ENCODE measurements around the gene PRC1. TPM values are rescaled to one million over a fixed set of nuclear protein-coding genes. Genes with fewer than 3 reads are reported as not detected.
"Not testable (repeated sequence)": the region's sequence is repeated elsewhere in the genome, so short reads cannot be mapped to it uniquely, and the experiment has no call there.

The PRC1 gene
- total RNA-seq, 1 donor from 2014 or later = 18.8 TPM

DNA sequence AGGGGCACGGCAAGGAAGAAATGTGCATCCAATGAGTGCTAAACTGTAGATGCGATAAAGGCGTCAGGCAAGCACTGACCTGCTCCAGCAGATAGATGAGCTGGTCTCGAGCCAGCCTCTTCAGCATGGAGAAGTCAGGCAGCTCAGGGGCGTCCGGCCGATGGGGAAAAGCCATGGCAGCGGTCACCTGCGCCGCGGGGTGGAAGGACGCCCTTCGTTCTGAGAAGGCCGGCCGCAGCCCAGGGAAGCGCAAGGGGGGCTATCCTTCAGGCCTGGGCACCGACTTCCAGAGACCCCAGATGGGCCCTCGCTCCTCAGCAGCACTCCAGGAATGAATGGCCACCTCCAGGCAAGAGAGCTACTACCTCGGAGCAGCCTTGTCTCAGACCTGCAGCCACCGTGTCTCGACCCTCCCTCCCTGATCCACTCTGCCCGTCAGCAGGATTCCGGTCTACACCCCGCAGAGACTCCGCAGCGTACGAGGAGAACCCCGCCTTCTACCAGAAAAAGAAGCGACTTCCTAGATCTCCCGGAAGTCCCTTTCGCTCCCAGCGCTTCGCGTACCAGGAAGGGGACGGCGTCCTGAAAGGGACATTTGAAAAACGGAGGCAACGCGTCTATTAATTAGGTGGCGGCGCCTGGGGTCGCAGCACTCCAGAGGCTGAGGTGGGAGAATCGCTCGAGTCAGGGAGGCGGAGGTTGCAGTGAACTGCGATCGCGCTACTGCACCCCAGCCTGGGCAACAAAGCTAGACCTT, 27.9 kb upstream of the PRC1 start, which contains the start of gene VPS33B:
Gene VPS33B, minus strand, starts transcription at position 520 of the 757 bp plus-strand sequence. Its CDS starts 345 bp downstream, at position 175.
- Histone ChIP-seq H3K27ac (ENCODE audit: low read depth, low read length) (peak within 1 kb of the TSS; percentile 68), H3K27me3 (ENCODE audit: control insufficient read depth in 3 of 3, insufficient read depth in 3 of 3, low read length in 3 of 3) (no peaks in the 10 kb centered on the region), H3K9ac (ENCODE audit: low read depth in 1 of 3, low read length in 3 of 3) (peak within 1 kb of the TSS; percentile 86 to 95 (median 95)), H3K4me1 (ENCODE audit: control insufficient read depth in 3 of 3, insufficient read depth in 3 of 3, low read length in 3 of 3) (peaks cover 14 to 22% (median 15%) of the 10 kb centered on the region in 3 donors), H3K9me3 (ENCODE audit: control insufficient read depth in 3 of 3, low read length in 3 of 3) (no peaks in the 10 kb centered on the region), H3K4me3 (ENCODE audit: low read length in 3 of 3) (peak within 1 kb of the TSS; percentile 96 to 99 (median 99)), H3K36me3 (ENCODE audit: control insufficient read depth in 3 of 3, insufficient read depth in 3 of 3, low read length in 3 of 3) (peaks cover 2 to 3% (median 3%) of the 10 kb centered on the region in 3 donors)

DNA sequence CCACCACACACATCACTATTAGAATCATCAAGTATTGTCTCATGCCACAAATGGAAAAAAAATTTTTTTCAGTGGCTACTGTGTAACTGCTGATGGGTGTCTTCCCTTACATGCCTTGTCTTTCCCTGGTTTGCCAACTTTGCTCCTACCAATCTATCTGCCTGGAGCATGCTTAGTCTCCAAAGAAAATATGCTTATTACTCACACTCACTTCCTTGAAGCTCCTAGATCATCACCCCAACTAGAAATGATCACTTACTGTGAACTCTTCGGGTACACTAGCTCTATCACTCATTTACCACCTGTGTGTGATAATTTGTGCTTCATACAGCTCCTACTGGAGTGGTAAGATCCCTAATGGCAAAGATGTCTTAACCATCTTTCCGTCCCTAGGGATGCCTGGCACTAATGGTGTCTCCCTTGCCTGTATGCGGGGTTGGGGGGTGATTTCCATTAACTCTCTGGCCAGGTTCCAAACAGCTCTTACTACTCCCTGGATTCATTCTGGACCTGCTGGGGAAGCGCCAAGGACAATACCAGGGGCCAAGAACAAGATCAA, 27.3 kb upstream of the PRC1 start:
- Histone ChIP-seq H3K9me3 (ENCODE audit: control insufficient read depth in 3 of 3, low read length in 3 of 3) (no peaks in the 10 kb centered on the region), H3K27me3 (ENCODE audit: control insufficient read depth in 3 of 3, insufficient read depth in 3 of 3, low read length in 3 of 3) (no peaks in the 10 kb centered on the region), H3K4me3 (ENCODE audit: low read length in 3 of 3) (peak overlapping the region; percentile 96 to 99 (median 99)), H3K27ac (ENCODE audit: low read depth, low read length) (no peak overlapping the region), H3K4me1 (ENCODE audit: control insufficient read depth in 3 of 3, insufficient read depth in 3 of 3, low read length in 3 of 3) (peaks cover 14 to 22% (median 15%) of the 10 kb centered on the region in 3 donors), H3K36me3 (ENCODE audit: control insufficient read depth in 3 of 3, insufficient read depth in 3 of 3, low read length in 3 of 3) (peaks cover 3 to 5% (median 3%) of the 10 kb centered on the region in 3 donors), H3K9ac (ENCODE audit: low read depth in 1 of 3, low read length in 3 of 3) (peak overlapping the region; percentile 86 to 95 (median 95))

- H3K4me3 ChIP-seq (ENCODE audit: low read length in 3 of 3) = no peak overlapping the region
- peaks cover 13 to 22% (median 16%) of the 10 kb centered on the region in 3 donors for H3K36me3 ChIP-seq (ENCODE audit: control insufficient read depth in 3 of 3, insufficient read depth in 3 of 3, low read length in 3 of 3)
- no peaks in the 10 kb centered on the region for H3K9me3 ChIP-seq (ENCODE audit: control insufficient read depth in 3 of 3, low read length in 3 of 3)
- H3K27me3 ChIP-seq (ENCODE audit: control insufficient read depth in 3 of 3, insufficient read depth in 3 of 3, low read length in 3 of 3) = no peaks in the 10 kb centered on the region
- peaks cover 14 to 22% (median 15%) of the 10 kb centered on the region in 3 donors for H3K4me1 ChIP-seq (ENCODE audit: control insufficient read depth in 3 of 3, insufficient read depth in 3 of 3, low read length in 3 of 3)
- H3K27ac ChIP-seq (ENCODE audit: low read depth, low read length) = no peak overlapping the region
- no peak overlapping the region for H3K9ac ChIP-seq (ENCODE audit: low read depth in 1 of 3, low read length in 3 of 3)
Observed at GRCh38 chr15:91018158-91018557, 23.8 kb upstream of the PRC1 start.

DNA sequence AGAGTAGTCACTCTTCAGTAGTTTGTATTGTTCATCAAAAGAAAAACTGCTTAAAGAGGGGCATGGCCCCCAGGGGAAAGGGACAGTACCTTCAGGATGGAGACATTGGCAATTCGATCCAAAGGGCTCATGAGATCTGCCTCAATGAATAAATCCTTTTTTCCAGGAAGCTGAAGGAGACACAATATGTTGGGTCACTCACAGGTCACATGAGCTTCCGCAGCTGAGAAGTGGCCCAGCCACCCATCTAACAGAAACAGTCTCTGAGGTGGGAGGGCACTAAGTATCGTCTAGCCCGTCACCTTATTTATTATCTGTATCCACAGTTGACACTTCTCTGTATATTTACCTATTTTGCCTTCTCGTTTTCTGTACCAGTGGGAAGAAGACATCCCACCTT, 23.4 kb upstream of the PRC1 start:
- Histone ChIP-seq H3K4me1 (ENCODE audit: control insufficient read depth in 3 of 3, insufficient read depth in 3 of 3, low read length in 3 of 3) (peaks cover 12 to 21% (median 14%) of the 10 kb centered on the region in 3 donors), H3K36me3 (ENCODE audit: control insufficient read depth in 3 of 3, insufficient read depth in 3 of 3, low read length in 3 of 3) (peaks cover 16 to 27% (median 19%) of the 10 kb centered on the region in 3 donors), H3K9ac (ENCODE audit: low read depth in 1 of 3, low read length in 3 of 3) (no peak overlapping the region), H3K27ac (ENCODE audit: low read depth, low read length) (no peak overlapping the region), H3K9me3 (ENCODE audit: control insufficient read depth in 3 of 3, low read length in 3 of 3) (no peaks in the 10 kb centered on the region), H3K27me3 (ENCODE audit: control insufficient read depth in 3 of 3, insufficient read depth in 3 of 3, low read length in 3 of 3) (no peaks in the 10 kb centered on the region), H3K4me3 (ENCODE audit: low read length in 3 of 3) (no peak overlapping the region)

DNA sequence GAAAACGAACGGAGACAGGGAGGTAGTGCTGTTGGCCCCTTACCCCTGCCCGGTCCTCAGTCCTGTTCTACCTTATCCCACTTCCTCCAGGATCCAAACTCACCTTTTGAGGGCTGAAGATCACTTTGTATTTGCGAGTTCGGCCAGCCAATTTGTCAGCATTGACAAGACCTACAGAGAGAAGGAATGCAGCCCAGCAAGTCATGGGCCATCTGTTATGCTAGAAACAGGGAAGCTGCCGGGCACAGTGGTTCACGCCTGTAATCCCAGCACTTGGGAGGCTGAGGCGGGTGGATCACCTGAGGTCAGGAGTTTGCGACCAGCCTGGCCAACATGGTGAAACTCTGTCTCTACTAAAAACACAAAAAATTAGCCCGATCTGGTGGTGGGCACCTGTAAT, 19.4 kb upstream of the PRC1 start:
- H3K9ac ChIP-seq (ENCODE audit: low read depth in 1 of 3, low read length in 3 of 3); H3K4me3 ChIP-seq (ENCODE audit: low read length in 3 of 3); H3K4me1 ChIP-seq (ENCODE audit: control insufficient read depth in 3 of 3, insufficient read depth in 3 of 3, low read length in 3 of 3); H3K9me3 ChIP-seq (ENCODE audit: control insufficient read depth in 3 of 3, low read length in 3 of 3); H3K27ac ChIP-seq (ENCODE audit: low read depth, low read length); H3K27me3 ChIP-seq (ENCODE audit: control insufficient read depth in 3 of 3, insufficient read depth in 3 of 3, low read length in 3 of 3): not testable (repeated sequence)
- H3K36me3 ChIP-seq (ENCODE audit: control insufficient read depth in 3 of 3, insufficient read depth in 3 of 3, low read length in 3 of 3) = peaks cover 29 to 49% (median 36%) of the 10 kb centered on the region in 3 donors

- no peaks in the 10 kb centered on the region for H3K27me3 ChIP-seq (ENCODE audit: control insufficient read depth in 3 of 3, insufficient read depth in 3 of 3, low read length in 3 of 3)
- no peaks in the 10 kb centered on the region for H3K9me3 ChIP-seq (ENCODE audit: control insufficient read depth in 3 of 3, low read length in 3 of 3)
- no peaks in the 10 kb centered on the region for H3K4me1 ChIP-seq (ENCODE audit: control insufficient read depth in 3 of 3, insufficient read depth in 3 of 3, low read length in 3 of 3)
- H3K4me3 ChIP-seq (ENCODE audit: low read length in 3 of 3) = no peak overlapping the region
- H3K27ac ChIP-seq (ENCODE audit: low read depth, low read length) = no peak overlapping the region
- peaks cover 47 to 64% (median 55%) of the 10 kb centered on the region in 3 donors for H3K36me3 ChIP-seq (ENCODE audit: control insufficient read depth in 3 of 3, insufficient read depth in 3 of 3, low read length in 3 of 3)
- H3K9ac ChIP-seq (ENCODE audit: low read depth in 1 of 3, low read length in 3 of 3) = no peak overlapping the region
Observed at GRCh38 chr15:91007266-91007665, 12.9 kb upstream of the PRC1 start.

DNA sequence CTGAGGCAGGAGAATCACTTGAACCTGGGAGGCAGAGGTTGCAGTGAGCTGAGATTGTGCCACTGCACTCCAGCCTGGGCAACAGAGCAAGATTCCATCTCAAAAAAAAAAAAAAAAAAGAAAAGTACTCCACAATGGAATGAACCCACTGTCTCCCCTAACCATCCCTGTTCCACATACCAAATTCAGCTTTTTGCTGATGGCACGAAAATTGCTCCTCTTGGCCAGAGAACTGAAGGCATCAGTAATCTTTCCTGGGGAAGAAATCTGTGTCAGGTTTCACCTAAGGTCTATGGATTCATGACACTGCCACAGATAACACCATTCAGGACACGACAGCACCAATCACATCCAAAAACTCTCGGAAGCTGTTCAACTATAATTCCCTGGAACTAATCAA, 6.9 kb upstream of the PRC1 start:
- Histone ChIP-seq H3K27ac (ENCODE audit: low read depth, low read length) (no peak overlapping the region), H3K4me3 (ENCODE audit: low read length in 3 of 3) (no peak overlapping the region), H3K9me3 (ENCODE audit: control insufficient read depth in 3 of 3, low read length in 3 of 3) (no peaks in the 10 kb centered on the region), H3K27me3 (ENCODE audit: control insufficient read depth in 3 of 3, insufficient read depth in 3 of 3, low read length in 3 of 3) (no peaks in the 10 kb centered on the region), H3K9ac (ENCODE audit: low read depth in 1 of 3, low read length in 3 of 3) (no peak overlapping the region), H3K4me1 (ENCODE audit: control insufficient read depth in 3 of 3, insufficient read depth in 3 of 3, low read length in 3 of 3) (no peaks in the 10 kb centered on the region), H3K36me3 (ENCODE audit: control insufficient read depth in 3 of 3, insufficient read depth in 3 of 3, low read length in 3 of 3) (peaks cover 41 to 62% (median 57%) of the 10 kb centered on the region in 3 donors)

DNA sequence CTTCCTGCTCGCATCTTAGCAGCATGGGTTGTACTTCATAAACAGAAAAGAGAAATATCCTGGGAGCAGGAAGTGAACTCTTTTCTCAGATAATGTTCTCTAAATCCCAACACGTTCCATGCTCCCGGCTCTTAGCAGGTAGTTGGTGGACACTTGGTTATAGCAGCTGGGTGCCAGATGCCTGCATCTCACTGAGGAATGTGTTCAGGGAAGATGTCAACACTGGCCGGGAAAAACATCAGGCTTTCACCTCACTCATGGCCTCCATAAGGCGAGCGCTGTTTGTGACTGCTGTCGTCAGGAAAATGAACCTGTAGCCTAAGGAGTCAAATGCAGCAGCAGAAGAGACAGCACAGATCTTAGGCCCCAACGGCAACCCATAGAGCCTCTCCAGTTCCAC, 4.4 kb upstream of the PRC1 start:
- Histone ChIP-seq H3K27me3 (ENCODE audit: control insufficient read depth in 3 of 3, insufficient read depth in 3 of 3, low read length in 3 of 3) (no peaks in the 10 kb centered on the region), H3K27ac (ENCODE audit: low read depth, low read length) (no peak overlapping the region), H3K36me3 (ENCODE audit: control insufficient read depth in 3 of 3, insufficient read depth in 3 of 3, low read length in 3 of 3) (peaks cover 23 to 45% (median 40%) of the 10 kb centered on the region in 3 donors), H3K9me3 (ENCODE audit: control insufficient read depth in 3 of 3, low read length in 3 of 3) (no peaks in the 10 kb centered on the region), H3K4me3 (ENCODE audit: low read length in 3 of 3) (no peak overlapping the region), H3K9ac (ENCODE audit: low read depth in 1 of 3, low read length in 3 of 3) (no peak overlapping the region), H3K4me1 (ENCODE audit: control insufficient read depth in 3 of 3, insufficient read depth in 3 of 3, low read length in 3 of 3) (peaks cover 0 to 9% (median 5%) of the 10 kb centered on the region in 3 donors)

DNA sequence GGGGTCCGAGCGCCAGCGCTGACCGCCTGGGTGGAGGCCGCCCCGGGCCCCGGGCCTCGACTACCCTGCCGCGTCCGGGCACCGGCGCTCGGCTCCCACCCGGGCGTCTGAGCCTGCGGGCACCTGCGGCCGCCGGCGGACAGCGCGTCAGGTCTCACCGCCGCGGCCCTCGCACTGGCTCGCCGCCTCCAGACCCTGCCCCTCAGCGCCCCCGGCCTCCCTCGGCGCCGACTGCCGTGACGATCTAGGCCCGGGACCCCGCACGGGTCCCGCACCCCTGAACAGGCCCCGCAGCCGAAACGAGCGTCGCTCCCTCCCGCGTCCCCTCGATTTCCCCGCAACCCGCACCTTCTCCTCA, 297 bp downstream of the PRC1 start:
- Histone ChIP-seq H3K9me3 (ENCODE audit: control insufficient read depth in 3 of 3, low read length in 3 of 3) (no peaks in the 10 kb centered on the region), H3K27me3 (ENCODE audit: control insufficient read depth in 3 of 3, insufficient read depth in 3 of 3, low read length in 3 of 3) (no peaks in the 10 kb centered on the region), H3K9ac (ENCODE audit: low read depth in 1 of 3, low read length in 3 of 3) (peak overlapping the region; percentile 84 to 91 (median 90)), H3K27ac (ENCODE audit: low read depth, low read length) (peak overlapping the region; percentile 83), H3K4me3 (ENCODE audit: low read length in 3 of 3) (peak overlapping the region; percentile 85 to 95 (median 91)), H3K36me3 (ENCODE audit: control insufficient read depth in 3 of 3, insufficient read depth in 3 of 3, low read length in 3 of 3) (peaks cover 9 to 17% (median 14%) of the 10 kb centered on the region in 3 donors), H3K4me1 (ENCODE audit: control insufficient read depth in 3 of 3, insufficient read depth in 3 of 3, low read length in 3 of 3) (peaks cover 2 to 12% (median 7%) of the 10 kb centered on the region in 3 donors)
